Measurements from ENCODE around the gene BOK. TPM values are rescaled to one million over a fixed set of nuclear protein-coding genes. Genes with fewer than 3 reads are reported as not detected.
A peak's percentile ranks its signal among the peaks of the same experiment; 100 is the strongest.

The BOK gene
- total and polyA plus RNA-seq, 2 of the 13 experiments (the other 11 are each of a cell fraction or from before 2014, with no cell fraction given), result 35.5 to 39.2 TPM

GRCh38 chr2:241540771-241541561 lies 17.6 kb upstream of the BOK start (continued):
- TF ChIP-seq ZBTB39 (CRISPR knock-in tag; IDR thresholded peaks at IDR 0.05), result 0 out of 2 replicates have a peak, but pooled peaks have one; percentile 36
- 0 out of 2 replicates have a peak, but pooled peaks have one; percentile 1 for TF ChIP-seq KLF13 (CRISPR knock-in tag; IDR thresholded peaks at IDR 0.05)
- TF ChIP-seq GATAD1 (CRISPR knock-in tag; IDR thresholded peaks at IDR 0.05), result no peak
- no peak for TF ChIP-seq MLX (CRISPR knock-in tag; IDR thresholded peaks at IDR 0.05)
- TF ChIP-seq NR0B2 (CRISPR knock-in tag; IDR thresholded peaks at IDR 0.05), result no peak
- no peak for TF ChIP-seq ZNF557 (CRISPR knock-in tag; IDR thresholded peaks at IDR 0.05)
- no peak for TF ChIP-seq TAF1 (CRISPR knock-in tag; IDR thresholded peaks at IDR 0.05)
- no peak for TF ChIP-seq MAFF (IDR thresholded peaks at IDR 0.05; ENCODE audit: low read depth, low read length)
- TF ChIP-seq CSRNP2 (CRISPR knock-in tag; conservative IDR thresholded peaks at IDR 0.05; ENCODE audit: low read depth), result no peak
- TF ChIP-seq ZNF317 (CRISPR knock-in tag; IDR thresholded peaks at IDR 0.05), result no peak
- no peak for TF ChIP-seq TERF1 (CRISPR knock-in tag; IDR thresholded peaks at IDR 0.05)
- no peak for TF ChIP-seq CERS6 (CRISPR knock-in tag; IDR thresholded peaks at IDR 0.05)
- TF ChIP-seq HMGA1 (CRISPR knock-in tag; conservative IDR thresholded peaks at IDR 0.05), result no peak
- no peak for TF ChIP-seq CEBPG (CRISPR knock-in tag; IDR thresholded peaks at IDR 0.05)
- TF ChIP-seq ZBTB34 (CRISPR knock-in tag; IDR thresholded peaks at IDR 0.05), result no peak
- no peak for TF ChIP-seq ZSCAN31 (CRISPR knock-in tag; IDR thresholded peaks at IDR 0.05; ENCODE audit: low read depth)
- peak; percentile 61; the same call in 1 of the 2 replicates for TF ChIP-seq ZNF710 (CRISPR knock-in tag; IDR thresholded peaks at IDR 0.05; ENCODE audit: borderline replicate concordance)
- TF ChIP-seq ASH2L (IDR thresholded peaks at IDR 0.05; ENCODE audit: insufficient read length, low read depth, low read length), result no peak
